IPS-18c (cell line): ENCODE data around the gene COG4.

Source experiments
- H3K4me3 ChIP-seq: 2 replicates; pipeline ENCODE4 v1.7.0; 2013; ENCODE audit warnings: low read depth, mild to moderate bottlenecking, low read length, moderate library complexity; ENCODE audit not compliant: insufficient read depth
- H3K9me3 ChIP-seq: one replicate; pipeline ENCODE4 v1.6.1; 2013; ENCODE audit warnings: mild to moderate bottlenecking, low read length, moderate library complexity; ENCODE audit not compliant: control insufficient read depth, insufficient read depth

Gene COG4

DNA sequence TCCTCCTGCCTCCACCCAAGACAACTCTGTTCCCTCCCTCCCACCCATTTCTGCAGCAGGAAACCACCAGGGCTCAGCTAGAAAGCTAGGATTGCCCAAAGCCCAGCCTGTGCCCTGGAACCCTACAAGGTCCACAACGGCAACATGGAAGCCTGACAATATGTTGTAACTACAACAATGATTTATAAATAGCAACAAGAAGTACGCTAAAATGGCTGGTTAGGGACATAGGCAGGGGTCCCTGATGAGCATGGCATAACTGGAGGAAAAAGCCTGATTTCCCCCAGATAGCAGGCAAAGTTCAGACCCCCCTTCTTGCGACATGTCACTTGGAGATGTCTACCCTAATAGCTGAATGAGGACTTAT is 91.0 kb downstream of the COG4 start:
- Histone ChIP-seq H3K4me3 (no peak overlapping the region), H3K9me3 (no peaks in the 10 kb centered on the region)

DNA sequence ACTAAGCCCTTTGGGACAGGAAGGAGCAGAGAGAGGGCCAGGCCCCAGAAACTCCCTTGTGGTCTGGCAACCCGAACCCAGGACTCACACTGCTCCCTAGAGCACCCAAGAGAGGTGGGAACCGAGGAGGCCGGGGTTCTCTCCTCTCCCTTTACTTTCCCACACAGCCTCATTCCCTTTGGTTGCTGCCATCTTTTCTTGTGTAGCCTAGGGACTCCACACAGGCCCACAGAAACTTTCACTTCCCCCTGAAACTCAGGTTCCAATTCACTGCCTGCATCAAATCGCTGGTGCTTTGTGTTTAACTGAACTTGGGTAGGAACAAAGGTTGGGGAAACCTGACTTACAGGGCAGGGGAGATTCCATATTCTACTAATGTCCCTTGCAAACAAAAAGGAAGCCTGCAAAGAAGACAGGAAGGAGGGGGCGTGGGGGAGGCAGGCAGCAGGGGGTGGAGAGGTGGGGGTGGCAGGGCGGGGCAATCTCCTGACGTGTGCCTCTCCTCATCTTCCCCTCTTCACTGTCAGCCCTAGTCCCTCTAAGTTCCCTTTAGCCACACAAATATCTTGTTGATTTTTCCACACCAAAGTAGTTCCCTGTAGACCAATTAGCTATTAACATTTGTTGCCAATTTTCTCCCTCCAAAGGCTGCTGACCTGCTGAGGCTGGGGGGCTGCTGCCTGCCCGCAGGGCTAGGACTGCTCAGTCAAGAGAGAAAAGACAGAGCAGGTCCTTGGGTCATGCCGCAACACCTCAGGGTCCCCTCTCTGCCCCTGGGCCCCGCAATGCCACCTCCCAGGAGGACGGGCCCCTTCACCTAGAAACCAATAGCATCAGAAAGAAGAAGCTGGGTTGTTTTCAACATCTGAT is 92.5 kb downstream of the COG4 start:
- Histone ChIP-seq H3K4me3 (no peak overlapping the region), H3K9me3 (no peaks in the 10 kb centered on the region)
